Measurements from ENCODE around the gene TRIM3. TPM values are rescaled to one million over a fixed set of nuclear protein-coding genes. Genes with fewer than 3 reads are reported as not detected.

The TRIM3 gene
- total RNA-seq, 6 donors from 2014 or later: 21.4 to 63.9 (median 28.7) TPM

DNA sequence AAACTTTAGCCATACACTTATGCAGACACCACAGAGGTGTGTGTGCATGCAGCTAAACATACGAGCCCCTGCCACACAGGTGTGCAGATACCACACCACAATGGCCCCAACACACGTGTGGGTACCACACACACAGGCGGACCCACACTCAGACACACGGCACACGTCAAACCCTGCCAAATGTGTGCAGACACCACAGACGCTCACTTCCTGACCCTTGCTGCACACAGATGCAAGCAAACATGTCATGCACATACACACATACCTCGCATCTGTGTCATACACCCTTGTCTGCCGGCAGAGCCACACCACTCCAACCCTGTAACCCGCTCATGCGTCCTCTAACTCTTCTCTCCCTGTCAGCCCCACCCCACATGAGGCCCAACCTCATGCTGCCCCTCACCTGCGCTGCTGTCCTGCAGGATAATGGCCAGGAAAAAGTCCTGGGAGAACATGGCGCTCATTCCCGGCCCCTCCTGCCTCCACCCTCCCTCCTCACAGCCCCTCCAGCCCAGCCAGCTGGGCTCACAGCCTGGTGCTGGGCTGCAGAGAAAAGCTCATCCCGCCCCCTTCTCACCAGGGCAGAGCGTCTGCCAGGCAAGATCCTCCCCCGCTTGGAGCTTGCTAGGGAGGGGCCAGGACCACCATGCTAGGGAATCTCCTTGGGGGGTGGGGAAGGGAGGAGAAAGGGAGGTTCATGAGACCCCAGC lies 69.2 kb downstream of the TRIM3 start:
- H3K36me3 ChIP-seq: peaks cover 0 to 45% (median 13%) of the 10 kb centered on the region in 4 donors
- ATAC-seq (ENCODE audit: low FRiP score in 2 of 2): no peak

DNA sequence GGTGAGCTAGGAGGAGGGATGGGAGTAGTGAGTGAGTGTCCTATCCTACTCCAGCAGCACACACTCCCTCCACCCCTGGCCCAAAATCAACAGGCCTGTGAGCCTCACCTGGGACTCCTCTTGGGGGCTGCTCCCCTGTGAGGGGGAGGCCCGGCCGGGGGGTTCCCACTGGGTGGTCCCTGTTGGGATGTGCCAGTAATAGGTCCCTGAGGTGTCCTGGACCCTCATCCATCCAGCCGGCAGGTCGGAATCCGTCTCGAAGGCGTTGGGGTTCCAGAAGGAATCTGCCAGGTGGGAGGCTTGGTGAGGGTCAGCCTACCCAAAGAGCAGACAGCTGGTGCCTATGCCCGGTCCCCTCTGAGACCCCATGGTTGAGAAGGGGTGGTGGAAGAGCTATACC lies 70.2 kb downstream of the TRIM3 start:
- TF ChIP-seq EP300 (IDR thresholded peaks at IDR 0.05): no peak
- TF ChIP-seq POLR2AphosphoS5 (IDR thresholded peaks at IDR 0.05): no peak
- no peak for TF ChIP-seq POLR2A (IDR thresholded peaks at IDR 0.05)
- TF ChIP-seq, protein P1, sequence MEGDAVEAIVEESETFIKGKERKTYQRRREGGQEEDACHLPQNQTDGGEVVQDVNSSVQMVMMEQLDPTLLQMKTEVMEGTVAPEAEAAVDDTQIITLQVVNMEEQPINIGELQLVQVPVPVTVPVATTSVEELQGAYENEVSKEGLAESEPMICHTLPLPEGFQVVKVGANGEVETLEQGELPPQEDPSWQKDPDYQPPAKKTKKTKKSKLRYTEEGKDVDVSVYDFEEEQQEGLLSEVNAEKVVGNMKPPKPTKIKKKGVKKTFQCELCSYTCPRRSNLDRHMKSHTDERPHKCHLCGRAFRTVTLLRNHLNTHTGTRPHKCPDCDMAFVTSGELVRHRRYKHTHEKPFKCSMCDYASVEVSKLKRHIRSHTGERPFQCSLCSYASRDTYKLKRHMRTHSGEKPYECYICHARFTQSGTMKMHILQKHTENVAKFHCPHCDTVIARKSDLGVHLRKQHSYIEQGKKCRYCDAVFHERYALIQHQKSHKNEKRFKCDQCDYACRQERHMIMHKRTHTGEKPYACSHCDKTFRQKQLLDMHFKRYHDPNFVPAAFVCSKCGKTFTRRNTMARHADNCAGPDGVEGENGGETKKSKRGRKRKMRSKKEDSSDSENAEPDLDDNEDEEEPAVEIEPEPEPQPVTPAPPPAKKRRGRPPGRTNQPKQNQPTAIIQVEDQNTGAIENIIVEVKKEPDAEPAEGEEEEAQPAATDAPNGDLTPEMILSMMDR (IDR thresholded peaks at IDR 0.05): no peak
- WGBS, 2 donors: 95% methylated on average over 8 of the region's 8 CpGs; no CpG with 5 or more reads in 1 of the 2 donors

More for the DNA sequence above, 69.2 kb downstream of the TRIM3 start:
- no peak overlapping the region for H3K4me3 ChIP-seq
- WGBS, 2 donors: 85% methylated on average over 14 to 16 of the region's 16 CpGs
- DNase-seq: peak in 1 of 2 donors; percentile 41
- no peak for TF ChIP-seq POLR2A (IDR thresholded peaks at IDR 0.05)
- no peak for TF ChIP-seq POLR2AphosphoS5 (IDR thresholded peaks at IDR 0.05)
- TF ChIP-seq EP300 (IDR thresholded peaks at IDR 0.05): no peak
- TF ChIP-seq, protein P1 (IDR thresholded peaks at IDR 0.05): no peak
- peak overlapping the region in 1 of 4 donors; percentile 13 for H3K27ac ChIP-seq
- H3K27me3 ChIP-seq: no peaks in the 10 kb centered on the region
- no peaks in the 10 kb centered on the region for H3K9me3 ChIP-seq
- peaks cover 0 to 6% (median 0%) of the 10 kb centered on the region in 4 donors for H3K4me1 ChIP-seq

DNA sequence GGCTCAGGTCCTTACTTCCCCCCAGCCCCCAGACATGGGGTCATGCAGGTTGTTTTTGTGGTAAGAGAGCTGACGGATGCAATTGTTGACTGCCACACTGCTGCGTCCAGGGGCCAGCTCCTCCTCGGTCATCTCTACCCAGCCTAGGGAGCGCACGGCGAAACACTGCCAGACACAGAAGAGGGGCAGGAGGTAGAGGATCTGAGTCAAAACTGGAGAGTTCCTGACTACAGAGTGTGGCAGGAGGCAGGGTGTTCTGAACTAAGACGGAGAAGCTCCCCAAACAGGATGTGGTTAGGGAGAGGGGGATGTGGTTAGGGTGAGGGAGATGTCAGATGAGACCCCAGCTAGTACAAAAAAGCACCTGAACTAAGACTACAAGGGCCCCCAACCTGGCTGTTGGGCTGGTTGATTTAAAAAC lies 71.2 kb downstream of the TRIM3 start:
- peak overlapping the region in 1 of 4 donors; percentile 58 for H3K27ac ChIP-seq
- ATAC-seq (ENCODE audit: low FRiP score in 2 of 2) (no peak), DNase-seq (peak in 1 of 2 donors; percentile 25)
- H3K4me1 ChIP-seq: peaks cover 0 to 6% (median 0%) of the 10 kb centered on the region in 4 donors
- H3K9me3 ChIP-seq: no peaks in the 10 kb centered on the region
- H3K36me3 ChIP-seq: peaks cover 0 to 38% (median 9%) of the 10 kb centered on the region in 4 donors
- H3K4me3 ChIP-seq: peak overlapping the region in 1 of 4 donors; percentile 15
- no peaks in the 10 kb centered on the region for H3K27me3 ChIP-seq
- TF ChIP-seq POLR2AphosphoS5 (IDR thresholded peaks at IDR 0.05) (no peak), EP300 (IDR thresholded peaks at IDR 0.05) (no peak), POLR2A (IDR thresholded peaks at IDR 0.05) (no peak)
- TF ChIP-seq, protein P1 (IDR thresholded peaks at IDR 0.05): no peak
- WGBS, 2 donors: 61 to 73% methylated on average over 7 of the region's 7 CpGs

More for the DNA sequence above, 70.2 kb downstream of the TRIM3 start:
- no peak overlapping the region for H3K4me3 ChIP-seq
- no peaks in the 10 kb centered on the region for H3K27me3 ChIP-seq
- peaks cover 0 to 6% (median 0%) of the 10 kb centered on the region in 4 donors for H3K4me1 ChIP-seq
- DNase-seq (peak in 1 of 2 donors; percentile 78), ATAC-seq (ENCODE audit: low FRiP score in 2 of 2) (no peak)
- peaks cover 0 to 38% (median 9%) of the 10 kb centered on the region in 4 donors for H3K36me3 ChIP-seq
- H3K27ac ChIP-seq: peak overlapping the region in 2 of 4 donors; percentile 22 to 35
- no peaks in the 10 kb centered on the region for H3K9me3 ChIP-seq

DNA sequence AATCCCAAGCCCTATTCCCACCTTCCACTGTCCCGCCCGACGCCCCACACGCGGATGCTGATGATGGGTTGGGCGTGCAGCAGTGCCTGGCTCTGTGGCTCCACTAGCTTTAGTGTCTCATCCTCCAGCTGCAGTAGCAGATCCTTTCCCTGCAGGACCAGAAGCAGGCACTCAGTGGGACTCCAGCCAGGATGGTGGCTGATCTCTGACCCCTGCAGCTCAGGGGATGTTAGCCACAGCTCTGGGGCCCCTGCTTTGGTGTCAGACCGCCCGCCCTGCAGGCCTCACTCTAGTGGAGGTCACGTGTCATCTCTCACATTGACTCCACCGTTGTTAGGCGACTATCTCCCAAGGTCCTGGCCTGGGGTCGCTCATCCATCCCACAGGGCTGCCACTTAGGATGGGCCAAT lies 71.7 kb downstream of the TRIM3 start:
- ATAC-seq (ENCODE audit: low FRiP score in 2 of 2): no peak
- Histone ChIP-seq H3K27ac (peak overlapping the region in 1 of 4 donors; percentile 58), H3K27me3 (no peaks in the 10 kb centered on the region), H3K4me3 (peak overlapping the region in 1 of 4 donors; percentile 15), H3K36me3 (peaks cover 0 to 38% (median 9%) of the 10 kb centered on the region in 4 donors), H3K4me1 (peaks cover 0 to 6% (median under 1%) of the 10 kb centered on the region in 4 donors), H3K9me3 (no peaks in the 10 kb centered on the region)
- DNase-seq: peak in 1 of 2 donors; percentile 59
- WGBS, 2 donors: 78 to 90% methylated on average over 8 to 12 of the region's 12 CpGs
- no peak for TF ChIP-seq POLR2A (IDR thresholded peaks at IDR 0.05)
- TF ChIP-seq, protein P1 (IDR thresholded peaks at IDR 0.05): no peak
- no peak for TF ChIP-seq EP300 (IDR thresholded peaks at IDR 0.05)
- no peak for TF ChIP-seq POLR2AphosphoS5 (IDR thresholded peaks at IDR 0.05)
